Activated T-cell treated with anti-CD3 and anti-CD28 coated beads, Interleukin-2, amount 50 U/mL, for 4 hours (primary cell): ENCODE measurements around the gene LCE2C. TPM values are rescaled to one million over a fixed set of nuclear protein-coding genes. Genes with fewer than 3 reads are reported as not detected.
"Not testable (repeated sequence)": the region's sequence is repeated elsewhere in the genome, so short reads cannot be mapped to it uniquely, and the experiment has no call there.

Experiments
- ATAC-seq, 2 donors: fragments of 200-7000 bp; cut with Tn5 transposase; one replicate each; pipeline ENCODE4 v1.10.0; 2021
- DNase-seq: peaks from one replicate; pipeline ENCODE4 v3.0.0-alpha.2; 2020
- H3K27me3 Mint-ChIP-seq: one replicate; pipeline ENCODE4 v1.8.0; 2021; ENCODE audit warnings: low read depth, mixed read lengths
- H3K36me3 Mint-ChIP-seq: one replicate; pipeline ENCODE4 v1.8.0; 2022; ENCODE audit warnings: mixed read lengths; ENCODE audit not compliant: insufficient read depth
- H3K4me1 Mint-ChIP-seq: one replicate; pipeline ENCODE4 v1.8.0; 2021; ENCODE audit warnings: low read depth, mixed read lengths
- H3K4me3 Mint-ChIP-seq: one replicate; pipeline ENCODE4 v1.8.0; 2021; ENCODE audit warnings: mild to moderate bottlenecking, moderate library complexity, mixed read lengths
- H3K9me3 Mint-ChIP-seq: one replicate; pipeline ENCODE4 v1.8.0; 2021; ENCODE audit warnings: mixed read lengths
- total RNA-seq, 3 donors: library from RNA; stranded (reverse); gene quantifications; one replicate each; pipeline ENCODE4 v1.2.1, GENCODE V29; 2021

LCE2C gene, protein sequence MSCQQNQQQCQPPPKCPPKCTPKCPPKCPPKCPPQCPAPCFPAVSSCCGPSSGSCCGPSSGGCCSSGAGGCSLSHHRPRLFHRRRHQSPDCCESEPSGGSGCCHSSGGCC
- not detected for total RNA-seq

GRCh38 chr1:152674983-152675382, at the start of gene LCE2C:
Gene LCE2C (plus strand): TSS chr1:152675279. CDS start chr1:152676016, 737 bp downstream.
- not testable (repeated sequence) for H3K4me1 Mint-ChIP-seq, H3K9me3 Mint-ChIP-seq, ATAC-seq, DNase-seq, H3K4me3 Mint-ChIP-seq, H3K36me3 Mint-ChIP-seq
- peaks cover 10% of the 10 kb centered on the region for H3K27me3 Mint-ChIP-seq

GRCh38 chr1:152626744-152627143, 48.3 kb upstream of the LCE2C start:
- DNase-seq (no peak), ATAC-seq (no peak)
- H3K4me1 Mint-ChIP-seq = peaks cover 3% of the 10 kb centered on the region
- peaks cover 33% of the 10 kb centered on the region for H3K27me3 Mint-ChIP-seq
- no peaks in the 10 kb centered on the region for H3K36me3 Mint-ChIP-seq
- no peak overlapping the region for H3K4me3 Mint-ChIP-seq
- no peaks in the 10 kb centered on the region for H3K9me3 Mint-ChIP-seq

DNA sequence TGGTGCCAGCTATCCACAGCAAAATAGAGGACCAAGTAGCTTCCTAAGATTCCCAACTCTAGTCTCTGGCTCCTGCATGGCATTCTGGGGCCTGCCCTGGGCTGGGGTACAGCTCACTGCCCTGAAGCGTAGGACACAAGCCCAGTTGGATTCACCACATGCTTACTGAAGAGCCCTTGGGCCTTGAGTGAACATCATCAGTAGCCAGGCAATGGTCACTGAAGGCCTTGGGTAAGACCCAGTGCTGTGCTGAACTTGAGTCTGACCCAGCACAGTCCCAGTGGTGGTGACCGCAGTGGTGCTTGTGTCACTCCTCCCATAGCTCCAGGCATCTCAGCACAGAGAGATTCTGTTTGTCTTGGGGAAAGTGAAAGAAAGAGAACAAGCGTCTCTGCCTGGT, 44.5 kb upstream of the LCE2C start:
- H3K4me3 Mint-ChIP-seq = no peak overlapping the region
- H3K4me1 Mint-ChIP-seq = no peaks in the 10 kb centered on the region
- ATAC-seq = no peak
- peaks cover 21% of the 10 kb centered on the region for H3K27me3 Mint-ChIP-seq
- H3K9me3 Mint-ChIP-seq = no peaks in the 10 kb centered on the region
- H3K36me3 Mint-ChIP-seq = no peaks in the 10 kb centered on the region
- no peak for DNase-seq

DNA sequence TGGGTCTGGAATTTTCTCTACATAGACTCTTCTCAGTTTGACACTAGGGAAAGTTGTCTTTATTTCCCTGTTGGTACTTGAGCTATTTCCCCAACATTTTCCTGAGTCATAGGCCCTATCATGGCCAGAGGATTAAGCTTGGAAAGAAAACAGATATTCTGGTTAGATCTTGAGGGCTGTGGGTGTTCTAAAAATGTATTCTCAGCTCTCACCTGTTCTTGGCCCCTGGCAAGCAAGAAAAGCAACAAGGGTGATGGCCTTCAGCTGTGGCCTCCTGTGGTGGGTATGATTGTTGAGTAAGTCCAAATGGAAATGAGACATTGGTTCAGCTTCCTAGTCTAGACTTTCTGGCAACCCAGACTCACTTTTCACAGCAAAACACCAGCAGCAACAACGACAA, 34.7 kb upstream of the LCE2C start:
- no peaks in the 10 kb centered on the region for H3K4me1 Mint-ChIP-seq
- H3K36me3 Mint-ChIP-seq = no peaks in the 10 kb centered on the region
- no peak overlapping the region for H3K4me3 Mint-ChIP-seq
- ATAC-seq (no peak), DNase-seq (no peak)
- H3K9me3 Mint-ChIP-seq = peaks cover 3% of the 10 kb centered on the region
- H3K27me3 Mint-ChIP-seq = peaks cover 11% of the 10 kb centered on the region

DNA sequence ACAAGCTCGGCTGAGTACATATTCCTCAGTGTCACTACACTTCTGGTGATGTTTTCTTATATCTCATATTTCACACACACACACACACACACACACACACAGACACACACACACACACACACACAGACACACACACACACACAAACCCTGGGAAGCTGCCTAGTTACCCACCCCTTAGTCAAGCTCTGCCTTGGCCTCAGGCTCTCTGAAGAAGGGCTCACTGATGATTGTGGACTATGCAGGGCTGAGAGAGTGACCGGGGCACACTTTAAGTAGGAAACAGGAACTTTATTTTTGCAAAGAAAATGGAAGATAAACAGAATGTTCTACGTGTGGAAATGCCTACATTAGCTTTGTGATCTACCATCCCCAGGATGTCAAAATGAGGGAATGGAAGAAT, 31.1 kb upstream of the LCE2C start:
- H3K4me1 Mint-ChIP-seq = no peaks in the 10 kb centered on the region
- H3K4me3 Mint-ChIP-seq = no peak overlapping the region
- no peak for ATAC-seq
- peaks cover 24% of the 10 kb centered on the region for H3K27me3 Mint-ChIP-seq
- peaks cover 3% of the 10 kb centered on the region for H3K9me3 Mint-ChIP-seq
- no peaks in the 10 kb centered on the region for H3K36me3 Mint-ChIP-seq
- no peak for DNase-seq

DNA sequence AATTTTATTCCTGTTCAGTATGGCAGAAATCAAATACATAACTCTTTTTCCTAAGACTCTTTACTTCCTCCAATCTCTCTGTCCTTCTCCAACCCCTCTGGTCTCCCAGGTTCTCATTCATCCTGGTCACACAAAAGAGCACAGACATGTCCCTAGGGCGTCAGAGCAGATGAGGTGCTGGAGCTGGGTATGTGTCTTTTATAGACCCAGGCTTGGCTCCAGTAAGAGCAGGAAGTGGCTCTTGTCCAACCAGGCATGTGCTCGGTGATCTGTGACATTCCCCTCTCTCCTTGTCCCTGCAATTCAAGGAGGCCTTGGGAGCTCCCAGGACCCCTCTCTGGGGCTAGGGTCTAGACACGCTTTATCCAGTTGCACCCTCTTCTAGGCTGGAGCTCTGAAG, 29.9 kb upstream of the LCE2C start:
- H3K4me3 Mint-ChIP-seq = no peak overlapping the region
- peaks cover 29% of the 10 kb centered on the region for H3K27me3 Mint-ChIP-seq
- no peaks in the 10 kb centered on the region for H3K36me3 Mint-ChIP-seq
- H3K9me3 Mint-ChIP-seq = no peaks in the 10 kb centered on the region
- ATAC-seq (no peak), DNase-seq (no peak)
- no peaks in the 10 kb centered on the region for H3K4me1 Mint-ChIP-seq

DNA sequence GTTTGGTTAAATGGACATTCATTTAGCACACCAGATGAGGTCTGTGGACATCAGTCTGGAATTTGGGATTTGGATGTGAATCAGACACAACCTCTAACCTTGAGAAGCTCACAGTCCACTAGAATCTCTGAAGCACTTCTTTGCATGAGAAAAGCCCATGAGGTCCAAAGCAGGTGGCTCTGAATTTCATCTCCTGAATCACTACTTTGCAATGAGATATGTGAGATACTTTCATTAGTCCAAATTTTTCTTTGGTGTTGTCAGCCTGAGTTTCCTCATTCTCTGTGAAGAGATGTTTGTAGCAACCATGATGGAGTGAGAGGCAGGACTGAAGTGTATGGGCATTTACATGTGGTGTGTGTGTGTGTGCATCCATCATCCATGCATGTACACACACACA, 28.4 kb upstream of the LCE2C start:
- no peak overlapping the region for H3K4me3 Mint-ChIP-seq
- H3K27me3 Mint-ChIP-seq = peaks cover 30% of the 10 kb centered on the region
- H3K4me1 Mint-ChIP-seq = no peaks in the 10 kb centered on the region
- H3K9me3 Mint-ChIP-seq = no peaks in the 10 kb centered on the region
- DNase-seq = no peak
- no peak for ATAC-seq
- H3K36me3 Mint-ChIP-seq = no peaks in the 10 kb centered on the region

- no peak overlapping the region for H3K4me3 Mint-ChIP-seq
- ATAC-seq (no peak), DNase-seq (peak; percentile 14)
- peaks cover 21% of the 10 kb centered on the region for H3K27me3 Mint-ChIP-seq
- H3K9me3 Mint-ChIP-seq = no peaks in the 10 kb centered on the region
- peaks cover 3% of the 10 kb centered on the region for H3K4me1 Mint-ChIP-seq
- no peaks in the 10 kb centered on the region for H3K36me3 Mint-ChIP-seq
Observed at GRCh38 chr1:152654110-152654509, 21.0 kb upstream of the LCE2C start.

DNA sequence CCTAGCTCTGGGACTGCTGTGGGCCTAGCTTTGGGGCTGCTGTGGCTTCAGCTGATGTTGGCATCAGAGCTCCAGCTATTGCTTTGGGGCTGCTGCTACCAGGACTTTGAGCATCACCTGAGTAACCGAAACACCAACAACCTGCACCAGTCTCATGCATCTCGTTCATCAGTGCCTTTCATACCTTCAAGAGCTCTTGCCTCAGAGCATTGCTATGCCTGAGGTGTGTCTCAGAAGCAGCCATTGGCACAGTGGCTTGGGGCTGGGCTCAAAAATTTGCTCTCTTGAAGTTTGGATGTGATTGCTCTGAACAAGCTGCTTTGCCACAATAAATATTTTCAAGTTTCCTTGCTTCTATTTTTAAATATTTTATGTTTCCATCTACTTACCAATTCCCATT, 18.6 kb upstream of the LCE2C start:
- peaks cover 3% of the 10 kb centered on the region for H3K4me1 Mint-ChIP-seq
- no peak overlapping the region for H3K4me3 Mint-ChIP-seq
- H3K9me3 Mint-ChIP-seq = no peaks in the 10 kb centered on the region

DNA sequence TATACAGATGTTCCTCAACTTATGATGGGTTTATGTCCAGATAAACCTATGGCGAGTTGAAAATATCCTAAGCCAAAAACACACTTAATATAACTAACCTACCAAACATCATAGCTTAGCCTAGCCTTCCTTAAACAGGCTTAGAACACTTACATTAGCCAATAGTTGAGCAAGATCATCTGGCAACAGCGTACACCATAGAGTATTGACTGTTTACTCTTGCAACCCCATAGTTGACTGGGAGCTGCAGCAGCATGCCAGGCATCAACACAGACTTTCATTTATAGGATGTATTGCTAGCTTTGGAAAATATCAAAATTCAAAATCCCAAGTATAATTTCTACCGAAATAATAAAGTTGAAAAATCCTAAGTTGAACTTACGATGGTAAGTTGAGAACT, 17.4 kb upstream of the LCE2C start:
- H3K4me1 Mint-ChIP-seq = peaks cover 3% of the 10 kb centered on the region

More for the DNA sequence above, 18.6 kb upstream of the LCE2C start:
- DNase-seq (no peak), ATAC-seq (no peak)
- no peaks in the 10 kb centered on the region for H3K36me3 Mint-ChIP-seq
- H3K27me3 Mint-ChIP-seq = peaks cover 19% of the 10 kb centered on the region

DNA sequence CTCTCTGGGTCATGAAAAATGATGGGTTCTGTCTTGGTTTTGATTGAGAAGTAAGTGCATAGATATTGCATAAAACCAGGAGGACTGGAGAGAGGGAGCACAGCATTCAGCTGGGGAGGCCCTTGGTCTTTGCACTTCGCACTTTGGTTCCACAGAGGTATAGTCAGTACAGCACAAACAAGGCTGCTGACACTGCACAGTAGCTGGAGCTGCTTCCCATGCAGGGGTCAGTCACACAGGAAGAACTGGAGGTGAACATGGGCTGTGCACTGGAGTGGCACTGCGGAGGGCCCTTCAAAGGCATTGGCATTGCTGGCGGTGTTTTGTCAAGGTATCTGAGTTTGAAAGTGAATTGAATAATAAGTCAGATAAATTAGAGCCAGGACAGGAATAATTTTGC, 16.4 kb upstream of the LCE2C start:
- Mint-ChIP-seq H3K36me3 (no peaks in the 10 kb centered on the region), H3K4me3 (no peak overlapping the region), H3K4me1 (peaks cover 3% of the 10 kb centered on the region), H3K9me3 (no peaks in the 10 kb centered on the region), H3K27me3 (peaks cover 19% of the 10 kb centered on the region)
- ATAC-seq = no peak
- no peak for DNase-seq

More for the DNA sequence above, 17.4 kb upstream of the LCE2C start:
- H3K27me3 Mint-ChIP-seq = peaks cover 19% of the 10 kb centered on the region
- no peaks in the 10 kb centered on the region for H3K36me3 Mint-ChIP-seq
- no peak for ATAC-seq
- no peak overlapping the region for H3K4me3 Mint-ChIP-seq
- no peaks in the 10 kb centered on the region for H3K9me3 Mint-ChIP-seq
- DNase-seq = no peak

DNA sequence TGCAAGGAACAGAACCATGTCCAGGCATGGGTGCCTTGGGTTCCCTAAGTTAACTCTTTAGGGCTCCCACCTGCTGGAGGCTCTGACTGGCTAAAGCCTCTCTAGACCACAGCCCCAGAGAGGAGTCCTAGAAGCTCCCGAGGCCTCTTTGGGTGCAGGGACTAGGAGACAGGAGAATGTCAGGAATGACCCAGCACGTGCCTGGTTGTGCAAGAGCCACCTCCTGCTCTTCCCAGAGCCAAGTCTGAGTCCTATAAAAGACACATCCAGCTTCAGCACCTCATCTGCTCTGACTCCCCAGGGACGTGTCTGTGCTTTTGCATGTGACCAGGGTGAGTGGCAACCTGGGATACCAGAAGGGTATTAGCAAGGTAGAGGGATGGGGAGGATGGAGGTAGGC, 12.0 kb upstream of the LCE2C start, which contains the start of gene LCE2D:
Gene LCE2D (plus strand): TSS at position 283 of the 400 bp plus-strand sequence. CDS start 726 bp downstream, outside the sequence.
- Mint-ChIP-seq H3K9me3 (no peaks in the 10 kb centered on the region), H3K4me3 (no peak within 1 kb of the TSS), H3K36me3 (no peaks in the 10 kb centered on the region), H3K27me3 (peaks cover 13% of the 10 kb centered on the region), H3K4me1 (no peaks in the 10 kb centered on the region)
- no peak for DNase-seq
- no peak for ATAC-seq

DNA sequence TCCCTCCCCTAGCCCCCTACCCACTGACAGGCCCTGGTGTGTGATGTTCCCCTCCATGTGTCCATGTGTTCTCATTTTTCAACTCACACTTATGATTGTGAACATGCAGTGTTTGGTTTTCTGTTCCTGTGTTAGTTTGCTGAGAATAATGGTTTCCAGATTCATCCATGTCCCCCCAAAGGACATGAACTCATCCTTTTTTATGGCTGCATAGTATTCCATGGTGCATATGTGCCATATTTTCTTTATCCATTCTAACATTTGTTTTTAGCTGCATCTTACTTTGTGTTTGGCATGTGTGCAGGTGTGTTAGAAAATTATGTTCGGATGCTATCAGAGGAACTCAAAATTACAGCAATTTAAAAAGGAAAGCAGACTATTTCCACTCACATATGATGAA, 8.9 kb upstream of the LCE2C start:
- not testable (repeated sequence) for H3K4me3 Mint-ChIP-seq, H3K9me3 Mint-ChIP-seq, H3K4me1 Mint-ChIP-seq, DNase-seq, H3K36me3 Mint-ChIP-seq, ATAC-seq
- peaks cover 11% of the 10 kb centered on the region for H3K27me3 Mint-ChIP-seq

- Mint-ChIP-seq H3K36me3 (no peaks in the 10 kb centered on the region), H3K27me3 (peaks cover 9% of the 10 kb centered on the region), H3K9me3 (no peaks in the 10 kb centered on the region), H3K4me1 (no peaks in the 10 kb centered on the region), H3K4me3 (no peak overlapping the region)
- no peak for DNase-seq
- ATAC-seq = no peak
Observed at GRCh38 chr1:152667648-152668047, 7.4 kb upstream of the LCE2C start.

- H3K4me1 Mint-ChIP-seq = no peaks in the 10 kb centered on the region
- no peak for ATAC-seq
Observed at GRCh38 chr1:152673016-152673415, 2.1 kb upstream of the LCE2C start.

DNA sequence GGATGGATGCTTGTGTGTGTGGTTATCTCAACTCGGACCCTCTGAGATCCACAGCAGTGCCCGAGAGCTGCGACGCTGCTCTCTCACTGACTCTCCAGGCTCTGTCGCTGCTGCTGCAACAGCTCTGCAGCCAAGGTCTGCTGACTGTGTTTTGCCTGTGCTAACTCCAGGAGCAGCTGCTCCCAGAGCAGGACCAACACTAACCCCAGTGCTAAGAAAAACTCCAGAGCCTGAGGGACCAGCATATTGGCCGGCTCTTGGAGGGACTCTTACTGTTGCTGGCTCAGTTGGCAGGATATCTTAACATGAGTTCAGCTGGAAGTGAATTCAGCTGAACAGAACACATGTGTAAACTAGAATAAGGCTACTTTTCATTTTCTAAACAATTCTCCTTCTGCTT, 4.4 kb downstream of the LCE2C start:
- peaks cover 19% of the 10 kb centered on the region for H3K27me3 Mint-ChIP-seq
- no peaks in the 10 kb centered on the region for H3K9me3 Mint-ChIP-seq
- ATAC-seq = no peak
- H3K4me1 Mint-ChIP-seq = no peaks in the 10 kb centered on the region
- no peaks in the 10 kb centered on the region for H3K36me3 Mint-ChIP-seq
- DNase-seq = no peak
- no peak overlapping the region for H3K4me3 Mint-ChIP-seq

More at GRCh38 chr1:152673016-152673415, 2.1 kb upstream of the LCE2C start:
- Mint-ChIP-seq H3K27me3 (peaks cover 6% of the 10 kb centered on the region), H3K9me3 (no peaks in the 10 kb centered on the region), H3K36me3 (no peaks in the 10 kb centered on the region), H3K4me3 (no peak overlapping the region)
- DNase-seq = no peak
